Stimulated activated naive CD8-positive, alpha-beta T cell treated with anti-CD3 and anti-CD28 coated beads, Interleukin-15, amount 100 ng/mL, for 72 hours (primary cell): Measurements from ENCODE around the gene SLC38A6.

Source experiments
- ATAC-seq: fragments of 150-1000 bp; cut with Tn5 transposase; 2 replicates; pipeline ENCODE4 v1.10.0; 2021; ENCODE audit warnings: mild to moderate bottlenecking, moderate library complexity
- DNase-seq, 2 donors: peaks; one replicate each; pipeline ENCODE4 v3.0.0; 2021 to 2022
- H3K27ac Mint-ChIP-seq, 2 donors: one replicate each; pipeline ENCODE4 v1.8.0; 2022; ENCODE audit warnings: mild to moderate bottlenecking in 2 of 2, mixed read lengths in 2 of 2, moderate library complexity in 2 of 2
- H3K27me3 Mint-ChIP-seq: one replicate; pipeline ENCODE4 v1.8.0; 2022; ENCODE audit warnings: mixed read lengths
- H3K4me1 Mint-ChIP-seq: one replicate; pipeline ENCODE4 v1.8.0; 2022; ENCODE audit warnings: mild to moderate bottlenecking, mixed read lengths
- H3K4me3 Mint-ChIP-seq, 2 donors: one replicate each; pipeline ENCODE4 v1.8.0; 2022; ENCODE audit warnings: mild to moderate bottlenecking in 2 of 2, mixed read lengths in 2 of 2, moderate library complexity in 1 of 2
- H3K9me3 Mint-ChIP-seq, 2 donors: one replicate each; pipeline ENCODE4 v1.8.0; 2022; ENCODE audit warnings: mixed read lengths in 2 of 2

The SLC38A6 gene

GRCh38 chr14:60980811-60981632, at the start of gene SLC38A6, which contains the start of gene TRMT5:
TSS of gene SLC38A6 (plus strand) at chr14:60981245. CDS start at chr14:60981278, 33 bp downstream.
TSS of gene TRMT5 (minus strand) at chr14:60981079. CDS start at chr14:60980973, 106 bp downstream.
- ATAC-seq (peak; percentile 93), DNase-seq (peak; percentile 90 to 91)
- peak within 1 kb of the TSS in 1 of 2 donors; percentile 42 for H3K27ac Mint-ChIP-seq
- H3K4me3 Mint-ChIP-seq = no peak within 1 kb of the TSS
- H3K9me3 Mint-ChIP-seq = no peaks in the 10 kb centered on the region
- H3K4me1 Mint-ChIP-seq = peaks cover 35% of the 10 kb centered on the region
- H3K27me3 Mint-ChIP-seq = no peaks in the 10 kb centered on the region

DNA sequence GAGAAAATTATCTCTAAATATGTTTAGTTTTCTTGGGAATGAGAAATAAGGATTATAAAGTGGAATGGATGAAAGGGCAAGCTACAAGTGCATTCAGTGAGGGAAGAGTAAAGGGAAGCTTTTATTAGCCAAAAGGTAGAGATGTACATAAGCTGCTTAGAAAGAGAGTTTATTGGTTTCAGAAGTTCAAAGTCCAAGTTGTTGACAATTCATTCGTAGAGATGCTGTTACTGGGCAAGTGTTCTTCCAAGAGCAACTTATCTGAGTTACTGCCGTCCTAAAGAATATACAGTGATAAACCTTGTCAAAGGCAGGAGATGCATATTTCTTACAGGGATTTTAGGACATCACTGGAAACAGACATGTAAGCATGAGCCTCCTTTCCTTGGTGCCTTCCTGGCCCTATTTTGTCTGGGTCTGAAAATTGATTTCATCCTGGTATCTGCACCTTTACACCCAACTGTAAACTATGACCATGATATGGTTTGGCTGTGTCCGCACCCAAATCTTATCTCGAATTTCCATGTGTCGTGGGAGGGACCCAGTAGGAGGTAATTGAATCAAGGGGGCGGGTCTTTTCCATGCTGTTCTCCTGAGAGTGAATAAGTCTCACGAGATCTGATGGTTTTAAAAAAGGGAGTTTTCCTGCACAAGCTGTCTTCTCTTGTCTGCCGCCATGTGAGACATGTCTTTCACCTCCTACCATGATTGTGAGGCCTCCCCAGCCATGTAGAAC, 47.0 kb upstream of the SLC38A6 start:
- DNase-seq (no peak), ATAC-seq (no peak)
- Mint-ChIP-seq H3K4me3 (no peak overlapping the region), H3K27ac (no peak overlapping the region), H3K27me3 (no peaks in the 10 kb centered on the region), H3K4me1 (no peaks in the 10 kb centered on the region), H3K9me3 (peaks cover 4 to 9% of the 10 kb centered on the region in 2 donors)

DNA sequence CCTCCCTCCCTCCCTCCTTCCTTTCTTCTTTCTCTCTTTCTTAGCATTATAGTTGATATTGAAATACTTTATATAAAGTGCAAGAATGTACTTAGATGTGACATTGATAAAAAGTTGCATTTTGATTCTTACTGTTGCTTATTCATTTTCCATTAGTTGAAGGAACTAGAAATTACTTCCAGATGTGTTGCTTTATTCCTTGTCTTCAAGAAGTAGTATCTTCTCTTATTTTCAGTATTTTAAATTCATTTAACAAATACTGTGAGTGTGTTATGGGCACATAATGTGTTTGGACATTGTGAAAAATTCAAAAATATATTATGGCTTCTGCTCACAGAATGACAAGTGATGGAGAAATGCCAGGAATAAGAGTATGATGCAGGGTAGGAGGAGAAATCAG, 45.7 kb upstream of the SLC38A6 start:
- DNase-seq (no peak), ATAC-seq (no peak)
- H3K27ac Mint-ChIP-seq = no peak overlapping the region
- peaks cover 4 to 15% of the 10 kb centered on the region in 2 donors for H3K9me3 Mint-ChIP-seq
- no peaks in the 10 kb centered on the region for H3K27me3 Mint-ChIP-seq
- no peaks in the 10 kb centered on the region for H3K4me1 Mint-ChIP-seq
- H3K4me3 Mint-ChIP-seq = no peak overlapping the region

- H3K9me3 Mint-ChIP-seq = peaks cover 0 to 9% of the 10 kb centered on the region in 2 donors
- ATAC-seq (no peak), DNase-seq (no peak)
- peaks cover 13% of the 10 kb centered on the region for H3K4me1 Mint-ChIP-seq
- no peak overlapping the region for H3K4me3 Mint-ChIP-seq
- H3K27me3 Mint-ChIP-seq = no peaks in the 10 kb centered on the region
- no peak overlapping the region for H3K27ac Mint-ChIP-seq
Measured at GRCh38 chr14:60943637-60944032, 37.4 kb upstream of the SLC38A6 start.

GRCh38 chr14:60944204-60944603, 36.8 kb upstream of the SLC38A6 start:
- no peak overlapping the region for H3K4me3 Mint-ChIP-seq
- no peak overlapping the region for H3K27ac Mint-ChIP-seq
- H3K4me1 Mint-ChIP-seq = peaks cover 13% of the 10 kb centered on the region
- peaks cover 0 to 5% of the 10 kb centered on the region in 2 donors for H3K9me3 Mint-ChIP-seq
- DNase-seq (no peak), ATAC-seq (no peak)
- H3K27me3 Mint-ChIP-seq = no peaks in the 10 kb centered on the region

DNA sequence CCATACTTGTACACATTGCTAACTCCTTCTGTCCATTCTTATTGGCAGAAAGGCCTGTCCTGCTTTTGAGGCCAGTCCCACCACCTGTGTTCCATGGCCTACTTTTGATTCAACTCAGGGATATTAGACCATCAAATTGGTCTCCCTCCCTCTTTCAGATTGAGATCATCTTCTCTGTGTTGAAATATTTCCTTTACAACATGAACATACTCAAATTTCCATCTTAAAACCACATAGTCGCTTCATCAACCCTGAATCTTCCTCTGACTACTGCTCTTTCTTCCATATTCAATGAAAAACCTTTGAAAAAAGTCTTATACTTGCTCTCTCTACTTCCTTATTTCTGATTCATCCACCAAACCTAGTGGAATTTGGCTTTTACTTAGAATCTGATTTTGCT, 35.1 kb upstream of the SLC38A6 start:
- Mint-ChIP-seq H3K9me3 (no peaks in the 10 kb centered on the region), H3K4me1 (peaks cover 13% of the 10 kb centered on the region), H3K4me3 (no peak overlapping the region), H3K27ac (peak overlapping the region in 1 of 2 donors; percentile 8), H3K27me3 (no peaks in the 10 kb centered on the region)
- DNase-seq (no peak), ATAC-seq (peak; percentile 83)

GRCh38 chr14:60946773-60947172, 34.3 kb upstream of the SLC38A6 start:
- H3K4me3 Mint-ChIP-seq = no peak overlapping the region
- no peaks in the 10 kb centered on the region for H3K27me3 Mint-ChIP-seq
- H3K27ac Mint-ChIP-seq = no peak overlapping the region
- ATAC-seq (no peak), DNase-seq (no peak)
- no peaks in the 10 kb centered on the region for H3K9me3 Mint-ChIP-seq
- H3K4me1 Mint-ChIP-seq = peaks cover 13% of the 10 kb centered on the region

DNA sequence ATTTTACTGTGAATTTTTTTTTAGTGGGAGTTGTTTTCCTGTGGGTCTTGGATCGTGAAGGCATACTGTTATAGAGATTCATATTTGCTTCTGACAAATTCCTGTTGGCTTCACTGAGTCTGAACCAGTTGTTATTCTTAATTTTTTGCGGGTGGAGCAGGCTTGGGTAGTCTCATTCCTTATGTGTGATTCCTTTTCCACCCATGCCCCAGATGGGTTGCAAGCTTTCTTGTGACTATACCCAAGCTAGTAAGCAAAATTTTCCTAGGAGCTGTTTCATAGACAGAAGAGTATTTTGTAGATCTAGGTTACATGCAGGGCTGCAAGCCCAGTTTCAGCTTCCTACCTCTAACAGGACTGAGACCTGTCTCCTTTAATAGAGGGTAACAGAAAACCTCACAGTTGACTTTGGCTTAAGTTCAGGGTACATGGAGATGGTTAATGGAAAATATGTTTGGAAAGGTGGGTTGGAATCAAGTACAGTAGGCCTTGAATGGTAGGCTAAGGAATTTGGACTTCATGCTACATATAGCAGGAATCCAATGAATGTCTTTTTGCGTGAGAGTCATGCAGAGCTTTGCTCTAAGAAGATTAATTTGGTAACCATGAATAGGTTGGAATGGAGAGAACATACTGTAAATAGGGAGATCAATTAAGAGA, 29.1 kb upstream of the SLC38A6 start:
- no peak for DNase-seq
- no peak for ATAC-seq
- peaks cover 9% of the 10 kb centered on the region for H3K4me1 Mint-ChIP-seq
- H3K27ac Mint-ChIP-seq = no peak overlapping the region
- no peaks in the 10 kb centered on the region for H3K27me3 Mint-ChIP-seq
- peaks cover 7 to 10% of the 10 kb centered on the region in 2 donors for H3K9me3 Mint-ChIP-seq
- no peak overlapping the region for H3K4me3 Mint-ChIP-seq

DNA sequence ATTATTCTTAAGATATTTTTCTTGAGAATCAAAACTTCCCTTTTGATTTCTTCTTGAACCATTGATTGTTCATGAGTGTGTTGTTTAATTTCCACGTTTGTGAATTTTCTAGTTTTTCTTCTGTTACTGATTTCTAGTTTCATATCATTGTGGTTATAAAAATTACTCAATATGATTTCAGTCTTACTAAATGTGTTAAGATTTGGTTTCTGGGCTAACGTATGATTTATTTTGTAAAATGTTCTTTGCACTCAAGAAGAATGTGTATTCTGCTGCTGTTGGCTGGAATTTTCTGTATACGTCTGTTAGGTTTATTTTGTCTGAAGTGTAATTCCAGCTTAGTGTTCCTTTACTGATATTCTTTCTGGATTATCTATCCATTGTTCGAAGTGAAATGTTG, 24.8 kb upstream of the SLC38A6 start:
- Mint-ChIP-seq H3K27me3 (no peaks in the 10 kb centered on the region), H3K27ac (no peak overlapping the region), H3K4me3 (peak overlapping the region in 1 of 2 donors; percentile 38), H3K9me3 (peaks cover 28 to 29% of the 10 kb centered on the region in 2 donors), H3K4me1 (peaks cover 12% of the 10 kb centered on the region)
- ATAC-seq (peak; percentile 59), DNase-seq (no peak)

DNA sequence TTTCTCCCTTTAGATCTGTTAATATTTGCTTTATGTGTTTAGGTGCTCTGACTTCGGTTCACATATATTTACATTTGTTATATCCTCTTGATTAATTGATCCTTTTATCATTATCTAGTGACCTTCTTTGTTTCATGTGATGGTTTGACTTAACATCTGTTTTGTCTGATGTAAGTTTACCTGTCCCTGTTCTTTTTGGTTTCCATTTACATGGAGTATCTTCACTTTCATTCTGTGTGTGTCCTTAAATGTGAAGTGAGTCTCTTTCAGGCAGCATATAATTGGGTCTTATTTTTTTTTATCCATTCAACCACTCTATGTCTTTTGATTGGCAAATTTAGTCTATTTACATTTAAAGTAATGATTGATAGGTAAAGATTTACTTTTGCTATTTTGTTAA, 24.4 kb upstream of the SLC38A6 start:
- DNase-seq (no peak), ATAC-seq (no peak)
- Mint-ChIP-seq H3K9me3 (peaks cover 28 to 32% of the 10 kb centered on the region in 2 donors), H3K27me3 (no peaks in the 10 kb centered on the region), H3K4me1 (peaks cover 12% of the 10 kb centered on the region), H3K4me3 (peak overlapping the region in 1 of 2 donors; percentile 38), H3K27ac (peak overlapping the region in 1 of 2 donors; percentile 30)

GRCh38 chr14:60958146-60958545, 22.9 kb upstream of the SLC38A6 start:
- H3K27ac Mint-ChIP-seq = no peak overlapping the region

DNA sequence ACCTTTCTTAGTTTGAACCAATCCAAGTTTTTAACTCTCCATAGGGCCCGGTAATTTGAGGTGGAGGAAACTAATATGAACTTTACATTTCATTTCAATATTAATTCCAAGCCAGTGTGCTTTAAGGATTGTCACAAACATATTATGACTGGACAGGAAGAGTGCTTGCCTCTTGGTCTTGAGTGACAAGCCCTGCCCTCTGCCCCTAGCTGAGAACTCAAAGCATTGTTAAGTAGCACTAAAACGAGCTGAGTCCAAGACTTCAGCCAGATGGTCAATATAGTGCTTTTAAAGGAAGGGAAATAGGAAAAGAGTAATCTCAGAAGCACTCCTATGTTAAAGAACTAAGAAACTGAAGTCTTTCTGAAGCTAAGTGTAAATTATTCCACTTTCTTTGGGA, 17.3 kb upstream of the SLC38A6 start:
- Mint-ChIP-seq H3K4me3 (no peak overlapping the region), H3K27me3 (no peaks in the 10 kb centered on the region), H3K4me1 (peaks cover 7% of the 10 kb centered on the region), H3K27ac (no peak overlapping the region), H3K9me3 (peaks cover 9 to 10% of the 10 kb centered on the region in 2 donors)
- ATAC-seq (no peak), DNase-seq (no peak)

More at GRCh38 chr14:60958146-60958545, 22.9 kb upstream of the SLC38A6 start:
- H3K9me3 Mint-ChIP-seq = peaks cover 28 to 32% of the 10 kb centered on the region in 2 donors
- H3K4me3 Mint-ChIP-seq = no peak overlapping the region
- DNase-seq (no peak), ATAC-seq (no peak)
- H3K27me3 Mint-ChIP-seq = no peaks in the 10 kb centered on the region
- H3K4me1 Mint-ChIP-seq = peaks cover 12% of the 10 kb centered on the region

GRCh38 chr14:60964904-60965303, 16.1 kb upstream of the SLC38A6 start:
- Mint-ChIP-seq H3K27ac (no peak overlapping the region), H3K27me3 (no peaks in the 10 kb centered on the region), H3K9me3 (peaks cover 0 to 10% of the 10 kb centered on the region in 2 donors), H3K4me1 (peaks cover 7% of the 10 kb centered on the region), H3K4me3 (no peak overlapping the region)
- no peak for DNase-seq
- no peak for ATAC-seq

DNA sequence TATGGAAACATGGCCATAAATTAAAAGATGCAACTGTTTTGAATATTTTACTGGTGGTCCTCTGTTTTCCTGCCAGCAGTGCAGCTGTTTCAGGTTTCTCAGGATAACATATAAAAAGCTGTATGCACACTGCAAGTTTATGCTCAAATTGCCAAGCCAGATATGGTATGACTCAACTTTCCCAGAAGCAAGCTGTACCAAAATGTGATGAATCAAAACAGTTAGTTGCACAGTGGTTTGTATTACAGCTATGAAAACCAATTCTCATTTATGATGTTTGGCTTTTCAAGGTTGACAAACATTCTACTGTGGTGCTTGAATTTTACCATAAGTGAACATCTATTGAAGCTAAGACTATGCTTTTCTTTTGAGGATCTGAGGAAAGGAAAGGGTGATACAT, 15.6 kb upstream of the SLC38A6 start:
- no peak overlapping the region for H3K27ac Mint-ChIP-seq
- H3K4me3 Mint-ChIP-seq = no peak overlapping the region
- H3K27me3 Mint-ChIP-seq = no peaks in the 10 kb centered on the region
- peak in 1 of 2 donors; percentile 18 for DNase-seq
- H3K4me1 Mint-ChIP-seq = peaks cover 7% of the 10 kb centered on the region
- ATAC-seq = peak; percentile 97
- H3K9me3 Mint-ChIP-seq = peaks cover 0 to 7% of the 10 kb centered on the region in 2 donors

- no peak for ATAC-seq
- DNase-seq = no peak
- Mint-ChIP-seq H3K27me3 (no peaks in the 10 kb centered on the region), H3K4me1 (peaks cover 9% of the 10 kb centered on the region), H3K27ac (no peak overlapping the region), H3K4me3 (no peak overlapping the region), H3K9me3 (no peaks in the 10 kb centered on the region)
Measured at GRCh38 chr14:60968099-60968498, 12.9 kb upstream of the SLC38A6 start.
